GM13977 (cell line): ENCODE measurements around the gene SYS1.

Experiments used
- DNase-seq: peaks from one replicate; pipeline ENCODE4 v3.0.0; 2012; ENCODE audit warnings: low spot score
- in situ Hi-C: fragments of 300-500 bp; cut with MboI; formaldehyde crosslinking; loops from one replicate; pipeline ENCODE4 v1.12.0; 2022; ENCODE audit warnings: low sequenced_read_pairs, low pct_unique_long_range_greater_than_20kb, mixed read lengths, inconsistent platforms; ENCODE audit not compliant: unreplicated experiment
- TF ChIP-seq, protein P1 (sequence below): IDR thresholded peaks from 2 replicates; pipeline ENCODE4 v1.5.1; 2012; ENCODE audit warnings: mild to moderate bottlenecking, control low read depth; ENCODE audit not compliant: insufficient read depth; ENCODE audit errors: extremely low read depth, missing control alignments

The SYS1 gene

DNA sequence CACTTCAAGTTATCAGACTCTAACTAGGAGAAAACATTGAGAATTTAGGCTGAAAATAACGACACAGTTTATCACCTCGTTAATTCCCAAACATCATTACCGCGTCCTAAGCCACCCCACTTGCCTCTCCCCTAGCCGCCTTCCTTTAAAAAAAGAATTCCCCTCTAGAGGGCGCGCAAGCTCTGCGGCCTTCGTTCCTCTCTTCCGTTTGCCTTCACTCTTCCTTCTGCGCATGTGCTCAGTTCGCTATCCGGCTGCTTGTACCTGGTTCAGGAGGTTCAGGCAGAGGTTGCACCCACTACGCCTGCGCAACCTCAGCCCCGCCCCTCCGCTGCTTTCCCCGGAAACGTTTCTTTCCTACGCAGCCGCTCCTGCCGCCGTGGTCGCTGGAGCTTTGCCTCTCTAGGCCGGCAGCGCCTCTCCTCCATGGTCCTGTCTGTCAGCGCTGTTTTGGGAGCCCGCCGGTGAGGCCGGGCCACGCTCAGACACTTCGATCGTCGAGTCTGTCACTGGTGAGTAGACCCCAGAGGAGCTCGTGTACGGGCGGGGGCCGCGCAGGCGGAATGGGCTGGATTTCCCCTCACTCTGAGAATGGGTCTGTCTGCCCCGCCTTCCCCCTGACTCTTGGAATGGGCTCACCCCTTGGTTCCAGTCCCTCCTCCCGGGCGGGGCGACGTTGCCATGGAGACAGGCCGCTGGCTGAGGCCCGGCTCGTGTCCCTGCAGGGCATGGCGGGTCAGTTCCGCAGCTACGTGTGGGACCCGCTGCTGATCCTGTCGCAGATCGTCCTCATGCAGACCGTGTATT, at the start of gene SYS1:
Gene SYS1 (plus strand): TSS at position 353 of the 807 bp plus-strand sequence. CDS start 376 bp downstream, at position 729.
- in situ Hi-C loops: no loop called here
- peak; percentile 94 for DNase-seq
- TF ChIP-seq, protein P1, sequence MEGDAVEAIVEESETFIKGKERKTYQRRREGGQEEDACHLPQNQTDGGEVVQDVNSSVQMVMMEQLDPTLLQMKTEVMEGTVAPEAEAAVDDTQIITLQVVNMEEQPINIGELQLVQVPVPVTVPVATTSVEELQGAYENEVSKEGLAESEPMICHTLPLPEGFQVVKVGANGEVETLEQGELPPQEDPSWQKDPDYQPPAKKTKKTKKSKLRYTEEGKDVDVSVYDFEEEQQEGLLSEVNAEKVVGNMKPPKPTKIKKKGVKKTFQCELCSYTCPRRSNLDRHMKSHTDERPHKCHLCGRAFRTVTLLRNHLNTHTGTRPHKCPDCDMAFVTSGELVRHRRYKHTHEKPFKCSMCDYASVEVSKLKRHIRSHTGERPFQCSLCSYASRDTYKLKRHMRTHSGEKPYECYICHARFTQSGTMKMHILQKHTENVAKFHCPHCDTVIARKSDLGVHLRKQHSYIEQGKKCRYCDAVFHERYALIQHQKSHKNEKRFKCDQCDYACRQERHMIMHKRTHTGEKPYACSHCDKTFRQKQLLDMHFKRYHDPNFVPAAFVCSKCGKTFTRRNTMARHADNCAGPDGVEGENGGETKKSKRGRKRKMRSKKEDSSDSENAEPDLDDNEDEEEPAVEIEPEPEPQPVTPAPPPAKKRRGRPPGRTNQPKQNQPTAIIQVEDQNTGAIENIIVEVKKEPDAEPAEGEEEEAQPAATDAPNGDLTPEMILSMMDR: peak; percentile 81

DNA sequence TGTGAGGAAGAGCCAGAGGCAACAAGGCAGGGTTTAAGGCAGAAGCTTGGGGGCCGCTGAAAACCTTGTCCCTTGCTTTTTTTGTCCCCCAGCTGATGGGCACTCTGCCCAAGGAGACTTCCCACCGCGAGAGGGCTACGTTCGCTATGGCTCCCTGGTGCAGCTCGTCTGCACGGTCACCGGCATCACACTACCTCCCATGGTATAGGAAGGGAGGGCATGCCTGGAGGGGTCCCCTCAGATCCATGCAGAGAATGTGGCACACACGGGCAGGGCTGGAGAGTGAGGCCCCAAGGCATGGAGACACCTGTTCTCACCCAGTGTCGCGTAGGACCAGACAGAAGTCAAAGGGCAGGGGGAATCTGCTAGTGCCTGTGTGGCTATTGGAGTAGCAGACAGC, 49.0 kb upstream of the SYS1 start:
- TF ChIP-seq, protein P1: no peak
- in situ Hi-C loops: no loop called here
- DNase-seq: no peak

DNA sequence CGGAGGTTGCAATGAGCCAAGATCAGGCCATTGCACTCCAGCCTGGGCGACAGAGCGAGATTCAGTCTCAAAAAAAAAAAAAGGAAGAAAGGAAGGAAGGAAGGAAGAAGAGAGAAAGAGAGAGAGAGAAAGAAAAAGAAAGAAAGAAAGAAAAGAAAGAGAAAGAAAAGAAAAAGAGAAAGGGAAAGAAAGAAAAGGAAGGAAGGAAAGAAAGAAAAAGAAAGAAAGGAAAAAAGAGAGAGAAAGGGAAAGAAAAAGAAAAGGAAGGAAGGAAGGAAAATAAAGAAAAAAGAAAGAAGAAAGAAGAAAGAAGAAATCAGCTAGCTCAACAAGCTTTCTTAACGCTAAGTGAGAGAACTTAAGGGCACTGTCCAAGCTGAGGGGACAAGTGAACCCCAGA, 47.3 kb upstream of the SYS1 start:
- TF ChIP-seq, protein P1: no peak
- no peak for DNase-seq
- in situ Hi-C loops: no loop called here

DNA sequence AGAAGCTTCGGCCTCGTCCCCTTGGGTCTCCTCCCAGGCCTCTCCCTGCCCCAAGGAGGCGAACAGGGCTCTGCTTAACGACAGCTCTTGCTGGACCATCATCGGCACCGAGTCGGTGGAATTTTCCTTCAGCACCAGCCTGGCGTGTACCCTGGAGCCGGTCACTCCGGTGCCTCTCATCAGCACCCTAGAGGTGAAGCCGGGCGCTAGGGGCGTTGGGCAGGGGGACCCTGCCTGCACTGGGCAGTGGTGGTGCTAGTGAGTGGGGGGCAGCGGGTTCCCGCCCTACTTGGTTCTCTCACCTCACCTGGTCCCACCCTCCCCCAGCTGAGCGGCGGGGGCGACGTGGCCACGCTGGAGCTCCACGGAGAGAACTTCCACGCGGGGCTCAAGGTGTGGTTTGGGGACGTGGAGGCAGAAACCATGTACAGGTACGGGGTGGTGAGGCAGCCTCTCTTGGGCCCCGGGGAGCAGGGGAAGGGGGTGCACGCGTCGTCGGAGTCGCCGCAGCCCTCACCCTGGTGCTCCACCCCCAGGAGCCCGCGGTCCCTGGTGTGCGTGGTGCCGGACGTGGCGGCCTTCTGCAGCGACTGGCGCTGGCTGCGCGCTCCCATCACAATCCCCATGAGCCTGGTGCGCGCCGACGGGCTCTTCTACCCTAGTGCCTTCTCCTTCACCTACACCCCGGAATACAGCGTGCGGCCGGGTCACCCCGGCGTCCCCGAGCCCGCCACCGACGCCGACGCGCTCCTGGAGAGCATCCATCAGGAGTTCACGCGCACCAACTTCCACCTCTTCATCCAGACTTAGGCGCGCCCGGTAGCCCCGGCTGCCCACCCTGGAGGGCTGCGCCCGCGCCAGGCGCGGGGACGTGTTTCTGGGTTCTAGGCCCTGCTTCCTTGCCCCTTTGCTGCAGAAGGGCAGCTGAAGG, 46.5 kb upstream of the SYS1 start:
- DNase-seq: no peak
- TF ChIP-seq, protein P1: no peak
- in situ Hi-C loops: no loop called here

DNA sequence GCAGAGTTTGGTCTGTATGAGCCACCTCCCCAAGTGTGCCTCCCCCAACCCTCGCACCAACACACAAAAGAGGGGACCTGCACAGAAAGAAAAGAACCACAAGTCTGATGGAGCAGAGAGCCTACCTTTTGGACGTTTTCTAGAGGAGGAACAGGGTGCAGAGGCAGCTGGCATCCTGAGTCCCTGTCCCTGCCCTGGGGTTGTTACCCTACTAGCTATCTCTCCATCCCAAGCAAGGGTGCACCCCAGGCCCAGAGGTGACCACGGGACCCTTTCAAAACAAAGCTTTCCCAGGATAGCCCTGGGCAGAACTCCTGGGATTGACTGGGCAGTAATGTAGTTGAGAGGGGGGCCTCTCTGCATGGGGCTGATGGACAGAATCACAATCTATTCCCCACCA, 45.1 kb upstream of the SYS1 start:
- DNase-seq: no peak
- in situ Hi-C loops: no loop called here
- TF ChIP-seq, protein P1: no peak

- in situ Hi-C loops: no loop called here
Observed at GRCh38 chr20:45318386-45318939, 44.5 kb upstream of the SYS1 start.

More at GRCh38 chr20:45318386-45318939, 44.5 kb upstream of the SYS1 start:
- TF ChIP-seq, protein P1: no peak
- no peak for DNase-seq
